AG09319 (cell line): Measurements from ENCODE around the gene TMC4.

Source experiments
- DNase-seq: peaks from one replicate; pipeline ENCODE4 v3.0.0-alpha.2; 2010; ENCODE audit warnings: low read depth; ENCODE audit errors: extremely low read depth
- TF ChIP-seq, protein P1 (sequence below): IDR thresholded peaks from 2 replicates; pipeline ENCODE4 v1.5.1; 2011; ENCODE audit warnings: low read depth, mild to moderate bottlenecking, inconsistent platforms, low read length, moderate library complexity

The TMC4 gene

DNA sequence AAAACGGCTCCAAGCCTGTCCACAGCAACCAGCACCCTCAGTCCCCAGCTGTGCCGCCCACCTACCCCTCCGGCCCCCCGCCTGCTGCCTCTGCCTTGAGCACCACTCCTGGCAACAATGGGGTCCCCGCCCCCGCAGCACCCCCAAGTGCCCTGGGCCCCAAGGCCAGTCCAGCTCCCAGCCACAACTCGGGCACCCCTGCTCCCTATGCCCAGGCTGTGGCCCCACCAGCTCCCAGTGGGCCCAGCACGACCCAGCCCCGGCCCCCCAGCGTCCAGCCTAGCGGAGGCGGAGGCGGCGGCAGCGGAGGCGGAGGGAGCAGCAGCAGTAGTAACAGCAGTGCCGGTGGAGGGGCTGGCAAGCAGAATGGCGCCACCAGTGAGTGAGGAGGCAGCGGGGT, 24.8 kb downstream of the TMC4 start:
- no peak for DNase-seq
- TF ChIP-seq, protein P1, sequence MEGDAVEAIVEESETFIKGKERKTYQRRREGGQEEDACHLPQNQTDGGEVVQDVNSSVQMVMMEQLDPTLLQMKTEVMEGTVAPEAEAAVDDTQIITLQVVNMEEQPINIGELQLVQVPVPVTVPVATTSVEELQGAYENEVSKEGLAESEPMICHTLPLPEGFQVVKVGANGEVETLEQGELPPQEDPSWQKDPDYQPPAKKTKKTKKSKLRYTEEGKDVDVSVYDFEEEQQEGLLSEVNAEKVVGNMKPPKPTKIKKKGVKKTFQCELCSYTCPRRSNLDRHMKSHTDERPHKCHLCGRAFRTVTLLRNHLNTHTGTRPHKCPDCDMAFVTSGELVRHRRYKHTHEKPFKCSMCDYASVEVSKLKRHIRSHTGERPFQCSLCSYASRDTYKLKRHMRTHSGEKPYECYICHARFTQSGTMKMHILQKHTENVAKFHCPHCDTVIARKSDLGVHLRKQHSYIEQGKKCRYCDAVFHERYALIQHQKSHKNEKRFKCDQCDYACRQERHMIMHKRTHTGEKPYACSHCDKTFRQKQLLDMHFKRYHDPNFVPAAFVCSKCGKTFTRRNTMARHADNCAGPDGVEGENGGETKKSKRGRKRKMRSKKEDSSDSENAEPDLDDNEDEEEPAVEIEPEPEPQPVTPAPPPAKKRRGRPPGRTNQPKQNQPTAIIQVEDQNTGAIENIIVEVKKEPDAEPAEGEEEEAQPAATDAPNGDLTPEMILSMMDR = no peak

DNA sequence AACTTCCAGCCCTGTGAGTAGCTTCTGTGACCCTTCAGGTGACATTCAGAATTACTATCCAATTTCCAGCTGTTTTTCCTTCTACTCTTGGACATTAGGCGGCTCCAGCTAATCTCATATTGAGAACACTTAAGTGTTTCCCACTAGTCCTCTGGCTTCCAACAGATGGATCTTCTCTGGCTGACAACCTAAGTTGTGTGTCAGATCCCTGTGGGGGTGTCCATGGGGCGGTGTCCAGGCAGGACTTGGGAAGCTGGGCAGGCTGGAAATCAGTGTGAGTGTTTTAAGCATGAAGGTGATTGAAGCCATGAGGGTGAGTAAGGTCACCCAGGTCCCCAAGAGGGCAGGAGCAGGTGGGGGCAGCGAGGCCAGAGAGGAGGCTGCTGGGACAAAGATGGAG, 25.3 kb downstream of the TMC4 start:
- no peak for DNase-seq
- TF ChIP-seq, protein P1 = no peak

DNA sequence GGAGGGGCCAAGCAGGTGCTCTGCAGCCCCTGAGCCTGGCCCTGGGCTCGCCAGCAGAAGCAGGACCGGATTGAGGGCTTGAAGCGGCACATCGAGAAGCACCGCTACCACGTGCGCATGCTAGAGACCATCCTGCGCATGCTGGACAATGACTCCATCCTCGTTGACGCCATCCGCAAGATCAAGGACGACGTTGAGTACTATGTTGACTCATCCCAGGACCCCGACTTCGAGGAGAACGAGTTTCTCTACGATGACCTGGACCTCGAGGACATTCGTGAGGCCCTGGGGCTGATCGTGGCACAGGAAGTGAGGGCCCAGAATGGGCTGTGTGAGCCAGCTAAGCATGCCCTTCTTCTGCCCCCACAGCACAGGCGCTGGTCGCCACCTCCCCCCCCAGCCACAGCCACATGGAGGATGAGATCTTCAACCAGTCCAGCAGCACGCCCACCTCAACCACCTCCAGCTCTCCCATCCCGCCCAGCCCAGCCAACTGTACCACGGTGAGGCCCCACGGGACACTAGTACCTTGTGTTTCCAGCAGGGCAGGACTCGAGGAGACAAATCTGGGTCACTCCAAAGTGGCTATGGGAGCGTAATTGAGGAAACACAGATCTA, 27.3 kb downstream of the TMC4 start:
- TF ChIP-seq, protein P1 = no peak
- DNase-seq = no peak

DNA sequence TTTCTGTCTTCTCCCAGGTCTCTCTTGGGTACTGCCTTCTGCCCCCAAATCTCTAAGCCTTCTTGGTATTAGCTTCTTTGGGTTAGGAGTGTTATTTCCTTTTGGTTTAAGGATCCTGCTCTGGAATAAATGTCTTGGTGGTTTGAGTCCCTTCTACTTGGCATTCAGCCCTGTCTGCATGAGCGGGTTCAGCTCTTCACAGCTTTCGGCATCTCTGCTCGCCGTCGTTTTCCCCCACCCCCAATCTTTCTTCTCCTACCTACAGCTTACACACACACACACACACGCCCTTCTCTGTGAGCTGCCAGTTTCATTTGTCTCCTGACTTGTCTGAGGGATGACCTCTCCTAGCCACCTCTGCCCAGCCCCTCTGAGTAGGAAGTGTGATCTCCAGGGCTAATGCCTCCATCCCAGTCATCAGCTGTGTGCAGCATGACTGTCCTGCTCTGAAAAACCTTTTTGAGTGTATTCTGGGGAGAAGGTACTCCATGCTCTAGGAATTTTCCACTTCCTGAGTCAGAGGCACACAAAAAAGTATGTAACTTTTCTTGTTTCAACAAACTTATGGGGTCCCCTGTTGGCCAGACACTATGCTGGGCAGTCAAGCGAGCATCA, 30.7 kb downstream of the TMC4 start:
- TF ChIP-seq, protein P1 = no peak
- DNase-seq = no peak

DNA sequence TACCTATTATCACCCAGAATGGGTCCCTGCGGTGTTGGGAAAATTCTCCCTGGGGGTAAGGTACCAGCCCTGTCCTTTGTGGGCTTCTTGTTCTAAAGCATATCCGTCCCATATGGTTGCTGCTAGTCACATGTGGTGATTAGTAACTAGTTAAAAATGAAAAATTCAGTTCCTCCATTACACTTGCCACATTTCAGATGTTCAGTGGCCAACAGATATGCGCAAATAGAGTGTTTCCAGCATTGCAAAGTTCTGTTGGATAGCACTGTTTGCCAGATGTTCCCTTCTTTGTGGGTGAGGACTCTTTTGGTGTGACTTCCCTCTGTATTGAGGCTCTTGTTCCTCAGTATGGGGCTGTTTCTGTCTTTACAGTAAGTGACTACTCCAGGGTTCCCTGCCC, 31.6 kb downstream of the TMC4 start:
- no peak for DNase-seq
- TF ChIP-seq, protein P1 = no peak

DNA sequence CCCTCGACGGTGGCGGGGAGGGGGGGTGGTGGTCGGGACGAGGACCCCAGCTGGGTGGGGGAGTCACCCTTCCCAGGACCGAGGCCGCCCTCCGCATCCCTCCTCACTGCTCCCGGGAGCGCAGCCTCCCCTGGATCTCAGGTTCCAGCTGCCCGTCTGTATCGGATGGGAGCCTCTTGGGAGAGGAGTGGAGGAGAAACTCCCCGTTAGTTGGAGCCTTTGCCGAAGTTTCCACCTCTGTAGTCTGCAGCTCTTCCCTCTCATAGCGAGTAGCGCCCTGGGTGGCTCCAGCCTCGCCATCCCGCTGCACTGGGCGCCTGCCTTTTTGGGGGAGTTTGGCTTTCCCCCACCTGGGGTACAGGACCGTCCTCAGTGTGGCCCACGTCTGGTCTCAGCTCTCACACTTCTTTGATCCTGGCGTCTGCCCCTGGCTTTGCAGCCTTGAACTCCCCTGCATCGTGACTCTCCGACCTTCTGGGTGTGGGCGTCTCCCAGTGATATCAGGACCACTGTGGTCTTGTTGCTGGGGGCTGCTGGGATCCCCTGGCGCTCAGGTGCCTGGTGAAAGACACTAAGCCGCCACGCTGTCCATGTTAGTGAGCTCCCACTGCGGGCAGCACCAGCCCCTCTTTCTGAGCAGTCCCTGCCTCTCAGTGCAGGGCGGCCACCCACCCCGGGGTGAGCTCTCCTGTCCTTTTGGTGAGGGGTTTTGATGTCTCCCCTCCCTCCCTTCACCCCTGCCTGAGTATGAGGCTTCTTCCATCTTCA, 34.3 kb downstream of the TMC4 start:
- no peak for DNase-seq
- TF ChIP-seq, protein P1 = no peak

DNA sequence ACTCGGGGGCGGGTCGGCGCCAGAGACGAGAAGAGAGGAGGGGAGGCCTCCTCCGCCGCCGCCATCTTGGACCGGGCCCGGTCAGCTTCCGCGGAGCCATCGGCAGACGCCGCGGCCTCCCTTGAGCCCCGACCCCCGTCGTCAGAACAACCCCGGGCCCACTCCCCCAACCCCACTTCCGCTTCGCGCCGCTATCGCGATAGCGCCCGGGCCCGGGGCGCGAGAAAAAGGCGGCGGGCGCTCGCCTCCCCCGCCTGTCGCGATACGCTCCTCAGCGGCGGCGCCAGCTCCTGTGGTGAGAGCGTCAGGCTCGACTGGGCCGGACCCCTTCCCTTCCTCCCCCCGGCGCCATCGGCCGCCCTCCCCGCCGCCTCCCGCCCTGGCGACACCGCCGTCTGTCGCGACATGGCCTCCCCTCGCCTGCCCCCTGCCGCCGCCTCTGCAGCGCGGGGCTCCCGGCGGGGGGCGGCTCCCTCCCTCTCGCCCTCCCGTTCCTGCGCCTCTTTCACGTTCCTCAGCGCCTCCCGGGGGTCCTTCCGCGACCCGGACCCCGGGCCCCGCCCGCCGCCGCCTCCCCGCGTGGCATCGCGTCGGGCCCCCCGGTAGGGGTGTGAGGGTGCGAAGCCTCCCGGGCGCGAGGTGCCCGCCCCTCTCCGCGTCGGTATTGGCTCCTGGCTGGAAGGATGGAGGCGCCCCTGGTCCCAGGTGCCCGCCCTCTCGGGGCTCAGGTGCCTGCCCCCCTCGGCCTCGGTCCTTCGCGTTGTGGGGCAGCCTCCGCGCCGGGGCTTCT, 35.1 kb downstream of the TMC4 start, which contains the start of gene CNOT3:
CNOT3 (plus strand) TSS at position 64 of the 790 bp plus-strand sequence. CDS start 5,217 bp downstream, outside the sequence.
- TF ChIP-seq, protein P1 = no peak
- DNase-seq = no peak
